Fibroblast of lung (primary cell): ENCODE measurements around the gene LRP5.

Source experiments
- CTCF ChIP-seq, 2 donors: IDR thresholded peaks in 1 of 2; conservative IDR thresholded peaks in 1 of 2; 1 replicate in 1 of 2; 2 replicates in 1 of 2; pipeline ENCODE4 v1.5.1; 2011 to 2012; ENCODE audit warnings: low read length in 2 of 2, control low read depth in 1 of 2, inconsistent platforms in 1 of 2, low read depth in 1 of 2, mild to moderate bottlenecking in 1 of 2
- EZH2 ChIP-seq: IDR thresholded peaks from 2 replicates; pipeline ENCODE4 v1.5.1; 2012; ENCODE audit warnings: low read length, control low read depth, mild to moderate bottlenecking; ENCODE audit errors: missing control alignments

GRCh38 chr11:68357568-68357967 lies 45.2 kb downstream of the LRP5 start:
- TF ChIP-seq CTCF (conservative IDR thresholded peaks at IDR 0.05 in 1 of 2, IDR thresholded peaks at IDR 0.05 in 1 of 2; ENCODE audit: low read depth in 1 of 2, low read length in 2 of 2) (no peak), EZH2 (no peak)
